Naive B cell (primary cell): ENCODE data around the gene NFIA. TPM values are rescaled to one million over a fixed set of nuclear protein-coding genes. Genes with fewer than 3 reads are reported as not detected.

Experiments
- ATAC-seq, 2 donors: fragments of 150-1000 bp; cut with Tn5 transposase; 2 replicates each; pipeline ENCODE4 v1.10.0; 2021; ENCODE audit warnings: low read depth in 2 of 2, mild to moderate bottlenecking in 2 of 2, moderate library complexity in 2 of 2
- DNase-seq: peaks from one replicate; pipeline ENCODE4 v3.0.0; 2022
- H3K27ac Mint-ChIP-seq, 6 donors: one replicate each; pipeline ENCODE4 v1.8.0; 2020 to 2022; ENCODE audit warnings: mild to moderate bottlenecking in 6 of 6, mixed read lengths in 6 of 6, moderate library complexity in 5 of 6, inconsistent platforms in 2 of 6
- H3K27me3 Mint-ChIP-seq, 3 donors: one replicate each; pipeline ENCODE4 v1.8.0; 2021 to 2022; ENCODE audit warnings: mixed read lengths in 3 of 3, mild to moderate bottlenecking in 1 of 3
- H3K36me3 Mint-ChIP-seq, 2 donors: one replicate each; pipeline ENCODE4 v1.8.0; 2020 to 2022; ENCODE audit warnings: mixed read lengths in 2 of 2, inconsistent platforms in 1 of 2, mild to moderate bottlenecking in 1 of 2
- H3K4me1 Mint-ChIP-seq, 3 donors: one replicate each; pipeline ENCODE4 v1.8.0; 2020 to 2022; ENCODE audit warnings: mixed read lengths in 3 of 3, inconsistent platforms in 1 of 3, mild to moderate bottlenecking in 1 of 3, moderate library complexity in 1 of 3
- H3K4me3 Mint-ChIP-seq, 8 donors: one replicate each; pipeline ENCODE4 v1.8.0; 2020 to 2022; ENCODE audit warnings: mild to moderate bottlenecking in 8 of 8, mixed read lengths in 8 of 8, moderate library complexity in 8 of 8, inconsistent platforms in 2 of 8
- H3K9me3 Mint-ChIP-seq, 7 donors: one replicate each; pipeline ENCODE4 v1.8.0; 2020 to 2022; ENCODE audit warnings: mixed read lengths in 7 of 7, mild to moderate bottlenecking in 5 of 7, inconsistent platforms in 2 of 7, moderate library complexity in 1 of 7
- polyA plus RNA-seq, 6 donors: library from polyadenylated mRNA; unstranded; fragments of 300-500 nt; fragmentation: Illumina TruSeq; gene quantifications; one replicate each; pipeline ENCODE4 v1.2.3, GENCODE V29; 2021; ENCODE audit warnings: low read depth in 6 of 6

NFIA gene
- polyA plus RNA-seq, 6 donors from 2014 or later: 0.77 to 5.7 (median 1.4) TPM

DNA sequence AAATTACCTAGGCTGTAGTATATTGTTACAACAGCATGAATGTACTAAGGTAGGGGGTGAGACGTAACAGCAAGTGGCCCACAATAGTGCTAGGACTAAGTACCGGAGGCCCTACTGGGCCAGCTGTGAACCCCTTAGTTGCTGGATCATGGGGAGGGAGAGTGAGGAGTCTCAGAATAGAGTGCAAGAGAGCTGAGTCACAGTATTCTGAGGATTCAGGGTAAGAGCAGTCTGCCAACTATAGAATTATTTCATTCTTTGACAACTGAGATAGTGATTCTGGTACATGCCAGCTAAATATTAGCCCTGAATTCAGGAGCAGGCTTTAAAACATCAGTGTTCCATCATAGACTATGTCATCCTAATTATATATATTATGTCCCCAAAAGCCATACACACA lies 423.9 kb downstream of the NFIA start:
- no peaks in the 10 kb centered on the region for H3K4me1 Mint-ChIP-seq
- ATAC-seq (no peak), DNase-seq (no peak)
- H3K4me3 Mint-ChIP-seq: no peak overlapping the region
- peaks cover 0 to 2% (median 0%) of the 10 kb centered on the region in 7 donors for H3K9me3 Mint-ChIP-seq
- peaks cover 0 to 11% (median 6%) of the 10 kb centered on the region in 3 donors for H3K27me3 Mint-ChIP-seq
- H3K27ac Mint-ChIP-seq: no peak overlapping the region
- no peaks in the 10 kb centered on the region for H3K36me3 Mint-ChIP-seq

DNA sequence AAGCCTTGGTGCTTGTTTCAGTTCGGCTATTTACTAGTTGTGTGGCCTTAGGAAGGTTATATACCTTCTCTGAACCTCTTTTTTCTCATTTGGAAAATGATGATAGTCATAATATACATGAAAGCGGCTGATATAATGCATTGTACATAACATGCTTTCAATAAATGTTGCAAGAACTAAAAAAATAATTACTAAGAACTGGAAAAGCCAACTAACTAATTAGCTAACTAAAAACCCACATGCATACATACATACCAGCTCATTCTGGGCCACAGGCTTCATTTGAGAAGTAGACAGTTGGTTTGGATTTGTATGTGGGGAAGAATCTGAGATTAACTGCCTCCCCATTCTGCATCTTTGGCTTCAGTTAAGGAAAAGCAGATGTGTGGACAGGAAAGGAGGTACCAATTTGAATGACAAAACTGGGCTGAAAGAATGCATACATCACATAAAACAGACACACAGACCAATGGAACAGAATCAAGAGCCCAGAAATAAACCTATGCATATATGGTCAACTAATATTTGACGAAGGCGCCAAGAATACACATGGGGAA lies 424.7 kb downstream of the NFIA start:
- H3K9me3 Mint-ChIP-seq: peaks cover 0 to 2% (median 0%) of the 10 kb centered on the region in 7 donors
- H3K4me1 Mint-ChIP-seq: no peaks in the 10 kb centered on the region
- no peak overlapping the region for H3K27ac Mint-ChIP-seq
- H3K36me3 Mint-ChIP-seq: no peaks in the 10 kb centered on the region
- ATAC-seq (no peak), DNase-seq (no peak)
- H3K27me3 Mint-ChIP-seq: peaks cover 0 to 6% (median 6%) of the 10 kb centered on the region in 3 donors
- no peak overlapping the region for H3K4me3 Mint-ChIP-seq
